A549 (cell line): ENCODE results near the gene PTCH2. TPM values are rescaled to one million over a fixed set of nuclear protein-coding genes. Genes with fewer than 3 reads are reported as not detected.

Experiments used
- ATAC-seq, 2 experiments: fragments of 200-7000 bp in 1 of 2; fragments of >200 bp in 1 of 2; cut with Nextera tagmentation in 1 of 2; cut with Tn5 transposase in 1 of 2; 3 replicates each; pipeline versions ENCODE4 v1.8.0 to v1.9.1; 2018 to 2020; ENCODE audit warnings: mild to moderate bottlenecking in 1 of 2, moderate library complexity in 1 of 2
- CTCF ChIA-PET: fragments of 300-600 bp; sonication (Branson Sonifier 250); formaldehyde crosslinking; extraction: SDS; loops from one replicate; lab custom pipeline; 2021; ENCODE audit warnings: antibody characterized with exemption, inconsistent platforms; lab: Yijun Ruan, JAX
- POLR2A ChIA-PET: fragments of 350-600 bp; formaldehyde crosslinking; extraction: SDS; loops from one replicate; lab custom pipeline; 2021; ENCODE audit warnings: antibody characterized with exemption, inconsistent platforms; lab: Yijun Ruan, JAX
- DNase-seq, 2 experiments: peaks; one replicate each; pipeline versions ENCODE4 v3.0.0 to v3.0.0-alpha.2; 2011 to 2016; ENCODE audit warnings: low read depth in 1 of 2, low spot score in 1 of 2
- FAIRE-seq: peaks from 2 replicates; lab custom pipeline; 2011; peaks lifted over from hg19 to GRCh38; lab: Jason Lieb, UNC
- H3K27ac ChIP-seq, 2 experiments: fragments of >200 bp; sonication (Bioruptor Twin); formaldehyde crosslinking; 3 replicates each; pipeline ENCODE4 v1.5.1; 2016 to 2017
- H3K4me1 ChIP-seq: fragments of >200 bp; sonication (Bioruptor Twin); formaldehyde crosslinking; 3 replicates; pipeline ENCODE4 v1.6.1; 2016
- H3K4me2 ChIP-seq: fragments of >200 bp; sonication (Bioruptor Twin); formaldehyde crosslinking; 3 replicates; pipeline ENCODE4 v1.6.1; 2016
- H3K4me3 ChIP-seq: fragments of >200 bp; sonication (Bioruptor Twin); formaldehyde crosslinking; 3 replicates; pipeline ENCODE4 v1.5.1; 2016
- H3K9me3 ChIP-seq: fragments of >200 bp; sonication (Bioruptor Twin); formaldehyde crosslinking; 3 replicates; pipeline ENCODE4 v1.6.1; 2016
- BHLHE40 ChIP-seq: IDR thresholded peaks from 2 replicates; pipeline ENCODE4 v1.6.1; 2012; ENCODE audit warnings: low read depth, low read length, inconsistent platforms
- CHD2 ChIP-seq: fragments of 150-350 bp; IDR thresholded peaks from 2 replicates; pipeline ENCODE4 v1.6.1; 2014; ENCODE audit warnings: low read length; ENCODE audit not compliant: partially characterized antibody
- CTCF ChIP-seq: fragments of >200 bp; sonication (Bioruptor Twin); formaldehyde crosslinking; IDR thresholded peaks from 3 replicates; pipeline ENCODE4 v1.5.1; 2016
- EHF ChIP-seq: fragments of 250-450 bp; sonication (Bioruptor Pico); IDR thresholded peaks from 2 replicates; pipeline ENCODE4 v1.5.0; 2020; ENCODE audit warnings: mild to moderate bottlenecking
- ELK1 ChIP-seq: fragments of 150-350 bp; IDR thresholded peaks from 2 replicates; pipeline ENCODE4 v1.6.1; 2014; ENCODE audit warnings: low read depth, mild to moderate bottlenecking, low read length
- FOSB ChIP-seq: fragments of 250-450 bp; sonication (Bioruptor Pico); IDR thresholded peaks from 2 replicates; pipeline ENCODE4 v1.5.0; 2020; ENCODE audit warnings: mild to moderate bottlenecking, moderate library complexity
- FOSL2 ChIP-seq, 2 experiments: fragments of 450-650 bp in 1 of 2; fragments of >200 bp in 1 of 2; sonication (Bioruptor Twin) in 1 of 2; formaldehyde crosslinking; IDR thresholded peaks; 2 replicates each; pipeline versions ENCODE4 v1.5.0 to v1.6.1; 2016 to 2020; ENCODE audit warnings: mild to moderate bottlenecking in 1 of 2, moderate library complexity in 1 of 2
- GATA3 ChIP-seq: IDR thresholded peaks from 2 replicates; pipeline ENCODE4 v1.6.1; 2012; ENCODE audit warnings: borderline replicate concordance
- HES2 ChIP-seq: fragments of >200 bp; sonication (Bioruptor Twin); formaldehyde crosslinking; IDR thresholded peaks from 2 replicates; pipeline ENCODE4 v1.6.1; 2016
- HOXA7 ChIP-seq: fragments of 250-450 bp; sonication (Bioruptor Pico); IDR thresholded peaks from 2 replicates; pipeline ENCODE4 v1.5.0; 2020; ENCODE audit warnings: mild to moderate bottlenecking, moderate library complexity
- HOXB5 ChIP-seq: fragments of 250-450 bp; sonication (Bioruptor Pico); IDR thresholded peaks from 2 replicates; pipeline ENCODE4 v1.5.0; 2020; ENCODE audit warnings: mild to moderate bottlenecking, moderate library complexity
- KDM5A ChIP-seq: fragments of 200-600 bp; sonication (generic); IDR thresholded peaks from 2 replicates; pipeline ENCODE4 v1.6.1; 2016; ENCODE audit warnings: antibody characterized with exemption, mild to moderate bottlenecking
- MAZ ChIP-seq: fragments of 150-350 bp; IDR thresholded peaks from 2 replicates; pipeline ENCODE4 v1.6.1; 2014; ENCODE audit warnings: antibody characterized with exemption, low read depth, low read length, borderline replicate concordance
- MYC ChIP-seq: IDR thresholded peaks from 2 replicates; pipeline ENCODE4 v1.6.1; 2012; ENCODE audit warnings: mild to moderate bottlenecking, inconsistent platforms, low read length, improper control_type of control experiment, borderline replicate concordance
- NFE2L2 ChIP-seq: fragments of 150-350 bp; conservative IDR thresholded peaks from 2 replicates; pipeline ENCODE4 v1.6.1; 2014; ENCODE audit warnings: low read length
- POLR2A ChIP-seq: IDR thresholded peaks from 2 replicates; pipeline ENCODE4 v1.6.1; 2012; ENCODE audit warnings: mild to moderate bottlenecking, low read length
- POLR2AphosphoS2 ChIP-seq: conservative IDR thresholded peaks from 2 replicates; pipeline ENCODE4 v1.6.1; 2012; ENCODE audit warnings: low read length, improper control_type of control experiment, inconsistent platforms
- RAD21 ChIP-seq, 2 experiments: fragments of >200 bp in 1 of 2; sonication (Bioruptor Twin) in 1 of 2; formaldehyde crosslinking in 1 of 2; IDR thresholded peaks in 1 of 2; conservative IDR thresholded peaks in 1 of 2; 2 replicates in 1 of 2; 3 replicates in 1 of 2; pipeline ENCODE4 v1.6.1; 2012 to 2018; ENCODE audit warnings: inconsistent platforms in 1 of 2
- RARB ChIP-seq: fragments of 250-450 bp; sonication (Bioruptor Pico); IDR thresholded peaks from 2 replicates; pipeline ENCODE4 v1.8.0; 2021; ENCODE audit warnings: mild to moderate bottlenecking, moderate library complexity
- RCOR1 ChIP-seq: fragments of 150-350 bp; IDR thresholded peaks from 2 replicates; pipeline ENCODE4 v1.6.1; 2014; ENCODE audit warnings: antibody characterized with exemption, low read length, low read depth
- WGBS: methylation state at CpG from one replicate; pipeline ENCODE4 v1.1.6; 2017; ENCODE audit errors: missing lambda C conversion rate; 5-methylcytosine and 5-hydroxymethylcytosine counted together
- polyA plus RNA-seq, 4 experiments: library from polyadenylated mRNA; depleted of rRNA in 3 of 4; stranded (reverse); fragments of >200 nt; fragmentation: RNase III in 1 of 4; extraction: RNeasy Plus Mini Kit Qiagen cat#74134 plus additional on column Dnase treatment in 1 of 4; gene quantifications; 2 replicates in 3 of 4; 3 replicates in 1 of 4; pipeline ENCODE4 v1.2.3, GENCODE V29; 2011 to 2017
- TF ChIP-seq, protein P1 (sequence below): fragments of 250-450 bp; sonication (Bioruptor Pico); IDR thresholded peaks from 2 replicates; pipeline ENCODE4 v1.5.0; 2021; ENCODE audit warnings: mild to moderate bottlenecking, moderate library complexity, borderline replicate concordance
- TF ChIP-seq, protein P2 (sequence below): fragments of >200 bp; sonication (Bioruptor Twin); formaldehyde crosslinking; IDR thresholded peaks from 3 replicates; pipeline ENCODE4 v1.6.1; 2016

The PTCH2 gene
- polyA plus RNA-seq, 2 of the 4 experiments (the other 2 are of a cell fraction) = 0.14 to 0.32 TPM

DNA sequence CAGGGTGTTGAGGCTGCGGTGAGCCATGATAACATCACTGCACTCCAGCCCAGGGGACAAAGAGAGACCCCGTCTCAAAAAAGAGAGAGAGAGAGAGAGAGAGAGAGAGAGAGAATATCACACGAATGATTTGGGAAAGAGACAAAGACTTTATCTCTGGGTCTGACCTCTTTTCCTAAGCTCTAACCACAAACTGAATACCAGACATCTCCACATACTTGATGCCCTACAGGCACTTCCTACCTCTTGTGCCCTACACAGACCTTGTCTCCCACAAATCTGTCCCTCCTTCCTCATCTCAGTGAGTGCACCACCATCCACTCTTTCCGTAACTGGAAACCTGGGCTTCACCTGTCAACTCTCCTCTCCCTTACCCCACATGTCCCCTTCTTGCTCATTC lies 27.0 kb upstream of the PTCH2 start (continued):
- no peak for TF ChIP-seq CTCF
- TF ChIP-seq POLR2AphosphoS2 = no peak
- TF ChIP-seq MAZ = no peak

DNA sequence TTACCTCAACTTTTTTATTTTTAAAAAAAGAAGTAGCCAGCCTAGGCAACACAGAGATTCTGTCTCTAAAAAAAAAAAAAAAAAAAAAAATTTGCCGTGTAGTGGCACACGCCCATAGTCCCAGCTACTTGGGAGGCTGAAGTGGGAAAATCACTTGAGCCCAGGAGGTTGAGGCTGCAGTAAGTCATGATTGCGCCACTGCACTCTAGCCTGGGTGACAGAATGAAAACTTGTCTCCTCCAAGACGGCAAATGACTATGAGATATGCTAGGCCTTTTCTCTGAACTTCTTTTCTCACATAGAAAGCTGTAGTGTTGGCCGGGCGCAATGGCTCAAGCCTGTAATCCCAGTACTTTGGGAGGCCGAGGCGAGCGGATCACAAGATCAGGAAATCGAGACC lies 24.7 kb upstream of the PTCH2 start:
- H3K4me3 ChIP-seq = no peak overlapping the region
- H3K4me1 ChIP-seq = no peaks in the 10 kb centered on the region
- H3K27ac ChIP-seq = no peak overlapping the region
- CTCF ChIA-PET = no interaction called here
- no peak for DNase-seq
- TF ChIP-seq HOXA7 (CRISPR knock-in tag) (no peak), CHD2 (no peak)
- TF ChIP-seq, all 56 proteins: peak for 0
- FAIRE-seq = no peak
- H3K4me2 ChIP-seq = no peak overlapping the region
- POLR2A ChIA-PET = no interaction called here
- no peaks in the 10 kb centered on the region for H3K9me3 ChIP-seq
- 93% methylated on average over 10 of the region's 10 CpGs for WGBS
- ATAC-seq = no peak

DNA sequence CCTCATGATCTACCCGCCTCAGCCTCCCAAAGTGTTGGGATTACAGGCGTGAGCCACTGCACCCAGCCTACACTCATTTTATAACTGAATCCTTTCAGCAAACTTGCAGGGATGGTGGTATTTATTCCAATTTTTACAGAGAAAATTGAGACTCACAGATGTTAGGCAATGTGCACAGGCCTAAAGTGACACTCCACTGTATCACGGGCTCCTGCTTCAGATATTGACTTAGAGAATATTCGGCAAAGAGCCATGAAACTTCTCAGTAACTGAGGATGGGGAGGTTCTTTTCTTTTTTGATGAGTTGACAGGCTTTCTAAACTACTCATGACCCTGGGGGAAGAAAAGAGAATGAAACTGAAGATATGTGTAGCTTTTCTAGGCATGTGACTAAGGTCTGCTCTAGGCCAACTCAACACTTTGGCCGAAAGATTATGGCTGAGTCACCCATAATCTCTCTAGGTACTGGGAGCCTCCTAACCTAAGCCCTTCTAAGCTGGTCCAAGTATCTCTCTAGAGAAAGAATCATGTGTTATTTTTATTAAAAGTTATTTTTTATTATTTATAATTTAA lies 19.9 kb upstream of the PTCH2 start:
- H3K4me3 ChIP-seq = no peak overlapping the region
- ChIA-PET CTCF (interaction anchor here (0.5 kb wide), 1 partner anchor 12 kb away, joined by 4 read pairs; no protein-coding TSS in a partner anchor), POLR2A (no interaction called here)
- WGBS = 94% methylated on average over 5 of the region's 5 CpGs
- no peaks in the 10 kb centered on the region for H3K4me1 ChIP-seq
- H3K4me2 ChIP-seq = no peak overlapping the region
- FAIRE-seq = no peak
- H3K9me3 ChIP-seq = no peaks in the 10 kb centered on the region
- TF ChIP-seq MYC (no peak), EHF (CRISPR knock-in tag) (no peak), KDM5A (no peak), HES2 (no peak), RAD21 (conservative IDR thresholded peaks at IDR 0.05 in 1 of 2, IDR thresholded peaks at IDR 0.05 in 1 of 2) (no peak), POLR2A (no peak), NFE2L2 (no peak), POLR2AphosphoS2 (no peak), BHLHE40 (no peak), ELK1 (no peak), HOXA7 (CRISPR knock-in tag) (no peak), RCOR1 (no peak), HOXB5 (CRISPR knock-in tag) (no peak), RARB (CRISPR knock-in tag) (no peak), FOSL2 (IDR thresholded peaks at IDR 0.05) (no peak), FOSL2 (CRISPR knock-in tag; IDR thresholded peaks at IDR 0.05) (no peak), FOSB (CRISPR knock-in tag) (no peak), GATA3 (no peak)
- TF ChIP-seq, protein P1, sequence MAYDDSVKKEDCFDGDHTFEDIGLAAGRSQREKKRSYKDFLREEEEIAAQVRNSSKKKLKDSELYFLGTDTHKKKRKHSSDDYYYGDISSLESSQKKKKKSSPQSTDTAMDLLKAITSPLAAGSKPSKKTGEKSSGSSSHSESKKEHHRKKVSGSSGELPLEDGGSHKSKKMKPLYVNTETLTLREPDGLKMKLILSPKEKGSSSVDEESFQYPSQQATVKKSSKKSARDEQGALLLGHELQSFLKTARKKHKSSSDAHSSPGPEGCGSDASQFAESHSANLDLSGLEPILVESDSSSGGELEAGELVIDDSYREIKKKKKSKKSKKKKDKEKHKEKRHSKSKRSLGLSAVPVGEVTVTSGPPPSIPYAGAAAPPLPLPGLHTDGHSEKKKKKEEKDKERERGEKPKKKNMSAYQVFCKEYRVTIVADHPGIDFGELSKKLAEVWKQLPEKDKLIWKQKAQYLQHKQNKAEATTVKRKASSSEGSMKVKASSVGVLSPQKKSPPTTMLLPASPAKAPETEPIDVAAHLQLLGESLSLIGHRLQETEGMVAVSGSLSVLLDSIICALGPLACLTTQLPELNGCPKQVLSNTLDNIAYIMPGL = no peak
- TF ChIP-seq, protein P2, sequence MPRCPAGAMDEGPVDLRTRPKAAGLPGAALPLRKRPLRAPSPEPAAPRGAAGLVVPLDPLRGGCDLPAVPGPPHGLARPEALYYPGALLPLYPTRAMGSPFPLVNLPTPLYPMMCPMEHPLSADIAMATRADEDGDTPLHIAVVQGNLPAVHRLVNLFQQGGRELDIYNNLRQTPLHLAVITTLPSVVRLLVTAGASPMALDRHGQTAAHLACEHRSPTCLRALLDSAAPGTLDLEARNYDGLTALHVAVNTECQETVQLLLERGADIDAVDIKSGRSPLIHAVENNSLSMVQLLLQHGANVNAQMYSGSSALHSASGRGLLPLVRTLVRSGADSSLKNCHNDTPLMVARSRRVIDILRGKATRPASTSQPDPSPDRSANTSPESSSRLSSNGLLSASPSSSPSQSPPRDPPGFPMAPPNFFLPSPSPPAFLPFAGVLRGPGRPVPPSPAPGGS = no peak
- no peak overlapping the region for H3K27ac ChIP-seq
- DNase-seq = no peak
- ATAC-seq = no peak
